ENCODE results near the gene ZNF423.

Gene ZNF423

DNA sequence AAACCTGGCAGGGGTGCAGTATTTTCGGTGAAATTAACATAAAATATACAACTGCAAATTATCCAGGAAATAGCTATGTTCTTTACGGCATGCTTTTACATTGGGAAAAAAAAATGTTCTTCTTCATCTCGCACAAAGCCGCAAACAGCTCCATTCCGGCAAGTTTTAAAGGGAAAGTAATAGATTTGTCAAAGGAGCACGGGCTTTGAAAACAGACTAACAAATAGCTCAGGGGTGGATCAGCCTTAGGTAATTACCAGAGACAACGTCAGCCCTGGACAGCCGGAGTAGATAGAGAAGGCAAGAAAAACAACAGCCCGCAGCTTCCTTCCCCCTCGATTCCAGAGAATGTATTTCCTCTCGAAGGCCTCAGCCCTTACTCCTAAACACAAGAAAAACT, 259.8 kb downstream of the ZNF423 start:
- TF ChIP-seq GATA3 (IDR thresholded peaks at IDR 0.05; ENCODE audit: low read depth, low read length) (no peak), GATA2 (IDR thresholded peaks at IDR 0.05; ENCODE audit: low read depth, low read length) (no peak)

DNA sequence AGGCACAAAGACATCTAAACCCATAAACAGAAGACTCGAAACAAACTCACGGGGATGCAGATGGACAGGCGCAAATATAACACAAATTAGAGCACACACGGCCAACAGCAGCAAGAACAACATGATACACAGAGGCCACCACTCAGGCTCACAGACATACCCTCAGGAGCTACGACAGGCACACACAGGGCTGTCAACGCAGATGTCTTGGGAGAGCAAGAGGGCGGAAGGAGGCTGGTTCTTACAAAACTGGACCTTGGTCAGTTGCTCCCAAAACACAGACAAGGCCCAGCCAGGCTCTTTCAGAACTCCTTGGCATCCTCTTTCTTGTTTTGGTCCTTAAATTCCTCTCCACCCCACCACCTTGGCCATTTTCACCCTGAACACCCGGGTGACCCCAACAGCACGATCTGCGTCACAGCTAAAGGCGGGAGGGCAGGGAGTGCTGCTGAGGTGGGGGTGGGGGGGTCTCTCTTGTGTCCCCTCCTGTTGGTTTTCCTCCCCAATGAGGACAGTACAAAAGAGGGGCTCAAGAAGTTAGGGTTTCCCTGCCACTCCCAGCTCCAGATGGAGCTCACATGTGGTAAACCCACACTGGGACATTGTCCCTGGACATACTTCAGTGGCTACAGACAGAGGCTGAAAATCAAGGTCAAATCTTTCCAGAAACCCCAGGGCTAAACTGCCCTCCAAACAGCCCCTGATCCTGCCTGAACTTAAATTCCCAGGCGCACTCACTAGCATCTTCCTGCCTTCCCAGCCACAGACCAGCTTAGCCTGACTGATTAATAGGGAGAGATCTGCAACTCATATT, 261.0 kb downstream of the ZNF423 start:
- no peak for TF ChIP-seq GATA2 (IDR thresholded peaks at IDR 0.05; ENCODE audit: low read depth, low read length)
- TF ChIP-seq GATA3 (IDR thresholded peaks at IDR 0.05; ENCODE audit: low read depth, low read length), result no peak

DNA sequence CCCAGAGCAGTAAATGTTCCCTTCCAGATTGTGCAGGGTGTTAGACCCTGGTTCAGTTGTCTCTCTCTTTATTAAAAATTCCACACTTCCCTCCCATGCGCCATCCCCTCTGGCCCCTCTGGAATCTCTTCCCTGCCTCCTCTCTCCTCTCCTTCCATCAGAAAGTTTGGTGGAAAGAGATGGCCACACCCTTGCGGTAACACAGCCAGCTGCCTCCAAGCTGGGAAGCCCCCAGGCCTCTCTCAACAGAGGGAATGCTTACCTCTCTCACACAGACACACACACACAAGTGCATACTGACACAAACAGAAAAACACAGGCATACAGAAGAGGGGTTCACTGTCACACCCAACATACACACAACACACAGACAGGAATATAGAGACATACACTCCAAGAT, 261.8 kb downstream of the ZNF423 start:
- no peak for TF ChIP-seq GATA3 (IDR thresholded peaks at IDR 0.05; ENCODE audit: low read depth, low read length)
- no peak for TF ChIP-seq GATA2 (IDR thresholded peaks at IDR 0.05; ENCODE audit: low read depth, low read length)

DNA sequence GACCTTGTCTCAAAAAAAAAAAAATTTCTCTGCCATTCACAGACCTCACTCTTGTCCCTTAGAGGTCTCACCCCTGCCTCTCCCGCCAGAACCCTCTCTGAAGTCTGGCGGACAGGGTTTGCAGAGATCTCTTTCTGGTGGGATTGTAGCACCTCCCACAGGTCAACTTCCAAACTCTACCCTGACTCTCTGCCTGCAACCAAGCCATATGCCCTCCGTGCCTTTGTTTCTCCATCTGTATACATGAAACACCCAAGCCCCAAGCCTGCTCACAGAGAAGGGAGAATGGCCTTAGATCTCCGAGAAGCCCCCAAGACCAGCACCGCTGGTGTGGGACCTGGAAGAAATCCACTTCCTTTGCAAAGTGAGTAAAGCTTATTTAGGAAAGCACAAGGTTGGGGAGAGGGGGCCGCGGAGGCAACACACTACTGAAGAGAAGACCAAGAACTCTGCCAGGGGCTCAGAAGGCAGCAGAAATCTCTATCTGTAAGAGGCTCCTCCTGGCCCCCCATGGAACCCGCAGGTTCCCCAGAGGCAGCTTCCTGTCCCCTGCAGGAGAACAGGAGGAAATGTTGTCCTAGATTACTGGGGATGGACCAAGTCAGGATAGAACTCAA, 262.4 kb downstream of the ZNF423 start:
- TF ChIP-seq GATA2 (IDR thresholded peaks at IDR 0.05; ENCODE audit: low read depth, low read length), result no peak
- no peak for TF ChIP-seq GATA3 (IDR thresholded peaks at IDR 0.05; ENCODE audit: low read depth, low read length)

DNA sequence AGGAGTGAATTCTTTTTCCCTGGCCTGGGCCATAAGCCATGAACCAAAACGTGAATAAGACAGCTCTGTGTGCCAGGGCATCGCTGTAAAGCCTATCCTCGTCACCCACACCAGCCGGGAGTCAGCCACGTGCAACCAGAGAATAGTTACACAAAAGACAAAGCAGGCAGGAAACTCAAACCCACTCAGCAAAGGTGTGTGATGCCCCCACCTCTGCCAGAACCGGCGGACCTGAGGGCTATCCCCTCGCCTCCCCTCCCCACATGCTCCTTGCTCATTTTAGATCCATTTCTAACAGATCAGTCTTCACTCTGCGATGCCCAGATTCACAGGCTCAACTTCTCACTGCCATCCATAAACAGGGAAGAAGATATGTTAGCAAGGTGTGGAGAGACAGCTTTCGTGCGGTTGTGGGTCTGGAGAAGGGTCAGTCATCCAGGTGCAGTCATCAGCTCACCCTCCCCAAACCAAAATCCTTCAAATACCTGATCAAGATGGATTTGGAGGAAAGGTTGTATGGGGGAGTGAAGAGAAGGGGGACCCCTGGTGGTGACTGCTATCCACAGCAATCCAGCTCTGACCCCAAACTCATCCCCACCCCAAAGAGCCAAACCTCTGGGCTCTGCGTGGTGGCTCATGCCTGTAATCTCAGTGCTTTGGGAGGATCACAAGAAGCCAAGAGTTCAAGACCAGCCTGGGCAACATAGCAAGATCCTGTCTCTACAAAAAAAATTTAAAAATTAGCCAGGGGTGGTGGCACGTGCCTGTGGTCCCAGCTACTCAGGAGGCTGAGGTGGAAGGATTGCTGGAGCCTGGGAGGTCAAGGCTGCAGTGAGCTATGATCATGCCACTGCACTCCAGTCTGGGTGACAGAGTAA, 263.1 kb downstream of the ZNF423 start:
- TF ChIP-seq GATA3 (IDR thresholded peaks at IDR 0.05; ENCODE audit: low read depth, low read length) (no peak), GATA2 (IDR thresholded peaks at IDR 0.05; ENCODE audit: low read depth, low read length) (no peak)

DNA sequence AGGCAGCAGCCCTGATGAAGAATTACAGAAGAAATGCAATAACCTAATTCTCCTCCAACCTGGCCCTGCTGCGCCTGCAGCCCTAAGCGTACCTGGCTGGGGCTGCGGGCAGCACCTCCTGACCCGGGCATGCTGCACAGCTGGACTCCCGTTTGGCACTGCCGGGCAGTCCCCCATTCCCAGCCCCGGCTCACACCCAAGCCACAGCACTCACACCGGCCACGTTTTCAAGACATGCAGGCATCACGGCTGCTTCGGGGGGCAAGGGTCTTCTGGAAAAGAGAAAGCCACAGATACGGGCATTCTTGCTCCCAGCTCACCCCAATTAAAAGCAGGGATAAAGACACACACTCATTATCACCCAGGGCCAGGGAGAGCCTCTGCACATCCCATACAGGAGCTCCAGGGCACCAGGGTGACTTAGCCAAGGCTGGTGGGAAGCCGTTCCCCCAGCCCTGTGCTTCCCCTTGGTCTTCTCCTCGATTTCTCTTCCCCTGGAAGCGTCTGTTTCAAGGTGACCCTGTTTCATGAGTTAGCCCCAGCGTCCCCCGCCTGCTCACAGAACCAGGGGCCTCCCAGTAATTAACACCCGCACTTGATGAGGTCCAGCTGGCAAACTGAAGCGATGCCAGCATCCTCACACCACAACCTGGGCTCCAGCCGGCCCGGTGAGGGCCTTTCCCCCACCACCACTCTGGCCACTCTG, 265.6 kb downstream of the ZNF423 start:
- TF ChIP-seq GATA3 (IDR thresholded peaks at IDR 0.05; ENCODE audit: low read depth, low read length) (no peak), GATA2 (IDR thresholded peaks at IDR 0.05; ENCODE audit: low read depth, low read length) (no peak)

DNA sequence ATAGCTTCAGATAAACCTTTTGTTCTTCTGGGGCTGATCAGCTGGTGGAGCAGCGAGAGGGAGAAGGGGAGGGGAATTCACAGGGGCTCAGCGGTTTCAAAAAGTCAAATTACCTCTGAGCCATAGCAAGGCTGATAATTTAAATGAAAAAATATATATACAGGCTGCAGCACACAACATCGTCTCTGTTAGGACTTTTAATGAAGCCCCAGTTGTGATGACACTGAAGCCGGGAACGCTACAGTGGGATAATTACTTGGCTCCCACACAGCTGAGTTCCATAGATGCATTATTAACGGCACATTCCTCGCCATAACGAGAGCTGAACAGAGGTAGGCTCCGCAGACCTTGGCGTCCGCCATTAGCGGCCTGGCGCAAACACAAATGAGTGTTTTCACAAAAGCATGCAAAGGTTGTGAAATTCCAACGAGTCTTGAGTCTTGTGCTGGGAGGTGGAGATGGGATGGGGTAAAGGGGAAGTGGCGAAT, 266.3 kb downstream of the ZNF423 start:
- no peak for TF ChIP-seq GATA2 (IDR thresholded peaks at IDR 0.05; ENCODE audit: low read depth, low read length)
- no peak for TF ChIP-seq GATA3 (IDR thresholded peaks at IDR 0.05; ENCODE audit: low read depth, low read length)

DNA sequence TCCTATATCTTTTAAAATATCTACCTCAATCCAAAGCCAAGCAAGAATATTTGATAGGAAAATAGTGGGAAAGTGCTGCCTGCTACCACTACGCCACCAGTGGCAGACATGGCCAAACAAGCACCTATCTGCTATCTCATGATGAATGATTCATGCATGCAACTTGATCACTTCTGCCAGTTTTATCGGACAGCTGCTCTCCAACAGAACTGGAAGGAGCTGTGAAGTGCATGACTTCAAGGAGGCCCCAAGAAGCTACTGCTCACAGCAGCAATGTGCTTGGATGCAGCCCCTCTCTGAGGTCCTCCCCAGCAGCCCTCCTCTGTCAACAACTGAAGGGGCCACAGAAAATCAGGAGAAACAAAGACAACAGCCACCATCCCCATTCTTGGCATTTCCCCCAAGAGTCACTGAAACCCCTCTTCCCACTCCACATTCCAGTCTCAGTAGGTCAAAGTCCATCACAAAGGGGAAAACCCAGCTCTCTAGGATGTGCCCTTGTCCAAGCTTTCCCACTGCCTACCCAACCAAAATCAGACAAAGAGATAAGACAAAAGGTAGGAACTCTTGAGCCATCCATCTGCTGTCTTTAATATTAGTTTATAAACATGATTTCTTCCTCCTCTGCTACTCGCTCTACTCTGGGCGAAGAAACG, 267.1 kb downstream of the ZNF423 start:
- TF ChIP-seq GATA3 (IDR thresholded peaks at IDR 0.05; ENCODE audit: low read depth, low read length), result no peak
- TF ChIP-seq GATA2 (IDR thresholded peaks at IDR 0.05; ENCODE audit: low read depth, low read length), result no peak

DNA sequence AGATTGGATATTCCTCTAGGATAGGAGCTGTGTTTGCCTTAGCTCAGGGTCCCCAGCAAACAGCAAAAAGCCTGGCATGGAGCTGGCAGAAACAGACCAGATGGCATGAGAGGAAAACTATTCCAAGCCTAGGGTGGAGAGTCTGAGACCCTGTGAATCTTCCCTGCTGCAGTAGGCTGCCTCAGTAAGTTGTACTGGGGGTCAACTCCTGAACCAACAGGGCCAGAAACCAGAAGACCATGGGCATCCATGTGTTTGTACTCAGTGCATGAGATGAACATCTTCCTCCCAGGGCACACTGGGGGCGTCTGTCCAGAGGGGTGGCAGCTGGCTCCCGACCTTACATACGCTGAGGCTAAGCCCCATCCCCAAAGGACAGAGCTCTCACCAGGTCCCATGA, 267.9 kb downstream of the ZNF423 start:
- TF ChIP-seq GATA2 (IDR thresholded peaks at IDR 0.05; ENCODE audit: low read depth, low read length), result no peak
- no peak for TF ChIP-seq GATA3 (IDR thresholded peaks at IDR 0.05; ENCODE audit: low read depth, low read length)

DNA sequence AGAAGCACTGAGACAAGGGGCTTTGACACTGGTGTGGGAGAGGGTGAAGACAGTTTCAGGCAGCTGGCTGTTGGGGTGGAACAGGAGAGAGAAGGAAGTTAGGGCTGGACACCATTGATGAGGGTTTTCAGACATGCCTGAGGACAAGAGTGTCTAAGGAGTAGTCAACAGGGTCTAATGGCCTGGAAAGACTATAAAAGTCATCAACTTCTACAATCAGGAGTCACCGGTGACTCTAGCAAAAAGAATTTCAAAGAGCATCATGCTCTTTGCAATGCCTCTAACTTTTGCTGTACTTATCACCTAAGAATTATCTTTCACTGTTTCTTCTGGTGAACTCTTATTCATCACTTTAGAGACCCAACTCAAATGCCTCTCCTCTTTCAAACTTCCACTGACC, 268.4 kb downstream of the ZNF423 start:
- TF ChIP-seq GATA2 (IDR thresholded peaks at IDR 0.05; ENCODE audit: low read depth, low read length) (no peak), GATA3 (IDR thresholded peaks at IDR 0.05; ENCODE audit: low read depth, low read length) (no peak)

DNA sequence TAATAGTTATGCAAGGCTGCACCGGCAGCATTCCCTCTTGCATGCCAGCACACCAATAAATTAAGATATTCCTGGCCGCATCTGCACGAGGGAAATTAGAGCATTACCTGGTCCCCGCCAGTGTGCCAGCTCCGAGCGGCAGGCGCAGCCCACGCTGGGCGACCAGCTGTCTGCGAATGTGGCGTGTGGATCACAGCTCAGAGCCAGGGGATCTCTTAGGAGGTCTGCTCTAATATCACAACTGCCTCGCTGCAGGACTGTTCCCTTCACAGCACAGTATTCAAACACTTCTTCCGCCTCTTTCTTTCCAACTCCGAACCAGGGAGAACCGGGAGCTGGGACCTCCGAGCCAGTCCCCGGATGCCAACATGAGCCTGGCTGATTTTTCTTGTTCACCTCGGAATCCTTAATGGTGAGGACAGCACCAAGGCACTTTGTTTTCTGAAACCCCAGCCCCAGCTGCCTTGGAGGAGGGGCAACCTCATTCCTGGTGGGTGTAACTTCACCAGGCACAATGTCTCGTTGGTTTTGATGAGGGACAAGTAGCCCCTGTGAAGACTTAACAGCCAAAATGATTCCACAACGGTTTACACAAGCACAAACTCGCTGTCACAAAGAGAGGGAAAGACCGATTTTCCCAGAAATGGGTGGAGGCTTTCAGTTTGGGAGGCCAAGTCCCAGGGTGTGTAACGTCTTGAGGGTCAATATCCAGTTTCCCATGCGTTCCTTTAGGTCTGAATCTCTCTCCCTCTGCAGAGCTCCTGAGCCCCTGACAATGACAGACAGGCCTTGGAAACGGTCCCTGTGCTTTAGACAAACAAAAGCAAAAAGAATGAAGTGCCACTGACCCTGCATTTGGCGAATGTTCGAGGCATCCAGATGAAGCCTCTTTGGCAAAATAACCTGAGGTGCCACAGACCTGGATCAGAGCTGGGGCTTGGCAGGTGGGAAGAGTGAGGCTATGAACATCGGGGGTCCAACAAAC, 269.2 kb downstream of the ZNF423 start:
- no peak for TF ChIP-seq GATA2 (IDR thresholded peaks at IDR 0.05; ENCODE audit: low read depth, low read length)
- TF ChIP-seq GATA3 (IDR thresholded peaks at IDR 0.05; ENCODE audit: low read depth, low read length), result no peak

DNA sequence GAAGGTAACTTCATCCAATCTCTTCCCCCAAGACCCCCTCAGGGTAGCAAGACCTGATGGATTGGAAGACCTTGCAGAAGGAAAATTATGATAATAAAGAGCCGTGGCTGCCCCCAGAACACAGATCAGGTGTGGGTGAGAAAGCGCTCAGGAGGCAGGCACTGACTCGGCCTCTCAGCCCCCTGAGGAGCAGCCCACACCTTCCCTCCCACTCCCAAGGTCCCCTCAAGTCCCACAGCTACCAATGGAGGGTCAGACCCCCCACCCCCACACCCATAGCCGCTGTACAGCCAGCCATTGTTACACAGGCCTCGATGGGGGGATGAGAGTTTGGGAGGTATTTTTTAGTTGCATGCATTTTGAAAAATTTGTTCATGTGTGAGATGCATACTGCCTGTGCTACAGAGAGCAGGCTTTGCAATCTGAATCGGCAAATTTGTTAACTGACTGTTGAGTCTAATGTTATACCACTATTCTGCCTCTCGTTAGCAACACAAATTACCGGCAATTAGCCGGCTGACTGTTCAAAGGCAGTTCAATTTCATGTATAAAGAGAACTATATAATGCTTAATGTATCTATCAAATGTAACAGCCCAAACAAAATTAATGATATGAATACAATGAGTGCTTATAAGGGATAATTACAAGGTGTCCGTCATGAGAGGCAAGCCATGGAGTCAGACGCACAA, 270.6 kb downstream of the ZNF423 start:
- no peak for TF ChIP-seq GATA2 (IDR thresholded peaks at IDR 0.05; ENCODE audit: low read depth, low read length)
- TF ChIP-seq GATA3 (IDR thresholded peaks at IDR 0.05; ENCODE audit: low read depth, low read length), result no peak

Measured in SH-SY5Y (cell line).